HG02623 (cell line): Measurements from ENCODE around the gene METTL25B.
"Not testable (repeated sequence)": the region's sequence is repeated elsewhere in the genome, so short reads cannot be mapped to it uniquely, and the experiment has no call there.

Experiments used
- ATAC-seq: cut with Tn5 transposase; IDR thresholded peaks from one replicate; pipeline ENCODE4 v1.9.1; 2021; ENCODE audit warnings: moderate library complexity; ENCODE audit not compliant: unreplicated experiment

The METTL25B gene

GRCh38 chr1:156746728-156747631 lies 18.7 kb downstream of the METTL25B start:
- ATAC-seq, result no peak

GRCh38 chr1:156747742-156748669 lies 19.7 kb downstream of the METTL25B start:
- no peak for ATAC-seq

GRCh38 chr1:156748670-156749418 lies 20.6 kb downstream of the METTL25B start:
- no peak for ATAC-seq

GRCh38 chr1:156749419-156750118 lies 21.3 kb downstream of the METTL25B start:
- ATAC-seq, result no peak

GRCh38 chr1:156750191-156750672 lies 22.0 kb downstream of the METTL25B start:
- ATAC-seq, result no peak

- peak; percentile 12 for ATAC-seq
Observed at GRCh38 chr1:156750711-156751450, 22.6 kb downstream of the METTL25B start.

- no peak for ATAC-seq
Observed at GRCh38 chr1:156751451-156751756, 23.1 kb downstream of the METTL25B start, which contains the start of gene HDGF. TSS of gene HDGF (minus strand) at chr1:156751675. CDS start at chr1:156751429, 246 bp downstream.

GRCh38 chr1:156751757-156752481 lies 23.6 kb downstream of the METTL25B start:
- ATAC-seq, result peak; percentile 51

GRCh38 chr1:156752843-156753482 lies 24.7 kb downstream of the METTL25B start:
- ATAC-seq, result no peak

- ATAC-seq, result no peak
Observed at GRCh38 chr1:156754219-156754618, 25.9 kb downstream of the METTL25B start.

- ATAC-seq, result no peak
Observed at GRCh38 chr1:156755527-156755950, 27.3 kb downstream of the METTL25B start.

GRCh38 chr1:156756355-156756754 lies 28.1 kb downstream of the METTL25B start:
- ATAC-seq, result no peak

- ATAC-seq, result not testable (repeated sequence)
Observed at GRCh38 chr1:156757572-156758253, 29.4 kb downstream of the METTL25B start.

GRCh38 chr1:156760092-156760795 lies 32.0 kb downstream of the METTL25B start:
- no peak for ATAC-seq

GRCh38 chr1:156760796-156761104 lies 32.5 kb downstream of the METTL25B start:
- ATAC-seq, result no peak

GRCh38 chr1:156765136-156765535 lies 36.9 kb downstream of the METTL25B start:
- not testable (repeated sequence) for ATAC-seq

- ATAC-seq, result no peak
Observed at GRCh38 chr1:156765666-156766065, 37.4 kb downstream of the METTL25B start.
